Osteocyte (in vitro differentiated cells): ENCODE data around the gene ATP11A. TPM values are rescaled to one million over a fixed set of nuclear protein-coding genes. Genes with fewer than 3 reads are reported as not detected.

Source experiments
- DNase-seq: peaks from one replicate; pipeline ENCODE4 v3.0.0; 2021; ENCODE audit warnings: mixed read lengths; ENCODE audit not compliant: unreplicated experiment; ENCODE audit errors: extremely low spot score
- H3K27ac Mint-ChIP-seq: one replicate; pipeline ENCODE4 v1.8.0; 2021; ENCODE audit warnings: mild to moderate bottlenecking, mixed read lengths; ENCODE audit not compliant: unreplicated experiment
- H3K27me3 Mint-ChIP-seq: one replicate; pipeline ENCODE4 v1.8.0; 2021; ENCODE audit warnings: mixed read lengths; ENCODE audit not compliant: unreplicated experiment
- H3K36me3 Mint-ChIP-seq: one replicate; pipeline ENCODE4 v1.8.0; 2021; ENCODE audit warnings: mixed read lengths; ENCODE audit not compliant: unreplicated experiment
- H3K4me1 Mint-ChIP-seq: one replicate; pipeline ENCODE4 v1.8.0; 2021; ENCODE audit warnings: mixed read lengths; ENCODE audit not compliant: unreplicated experiment
- H3K4me3 Mint-ChIP-seq: one replicate; pipeline ENCODE4 v1.8.0; 2021; ENCODE audit warnings: mild to moderate bottlenecking, moderate library complexity, mixed read lengths; ENCODE audit not compliant: unreplicated experiment
- H3K9me3 Mint-ChIP-seq: one replicate; pipeline ENCODE4 v1.8.0; 2021; ENCODE audit warnings: mixed read lengths; ENCODE audit not compliant: unreplicated experiment
- CTCF ChIP-seq: fragments of 200-600 bp; sonication (generic); IDR thresholded peaks from 2 replicates; pipeline ENCODE4 v1.5.0; 2021; ENCODE audit warnings: antibody characterized with exemption, mild to moderate bottlenecking, moderate library complexity
- total RNA-seq: library from RNA; stranded (reverse); gene quantifications from 2 replicates; pipeline ENCODE4 v1.2.1, GENCODE V29; 2021

ATP11A gene
- total RNA-seq, 1 donor from 2014 or later = 15.7 TPM

GRCh38 chr13:112893207-112893569 lies 203.3 kb downstream of the ATP11A start:
- no peak for DNase-seq
- peak overlapping the region; percentile 42 for H3K4me3 Mint-ChIP-seq
- no peaks in the 10 kb centered on the region for H3K36me3 Mint-ChIP-seq
- peak overlapping the region; percentile 53 for H3K27ac Mint-ChIP-seq
- peaks cover 32% of the 10 kb centered on the region for H3K27me3 Mint-ChIP-seq
- no peaks in the 10 kb centered on the region for H3K9me3 Mint-ChIP-seq
- TF ChIP-seq CTCF = no peak
- peaks cover 12% of the 10 kb centered on the region for H3K4me1 Mint-ChIP-seq

DNA sequence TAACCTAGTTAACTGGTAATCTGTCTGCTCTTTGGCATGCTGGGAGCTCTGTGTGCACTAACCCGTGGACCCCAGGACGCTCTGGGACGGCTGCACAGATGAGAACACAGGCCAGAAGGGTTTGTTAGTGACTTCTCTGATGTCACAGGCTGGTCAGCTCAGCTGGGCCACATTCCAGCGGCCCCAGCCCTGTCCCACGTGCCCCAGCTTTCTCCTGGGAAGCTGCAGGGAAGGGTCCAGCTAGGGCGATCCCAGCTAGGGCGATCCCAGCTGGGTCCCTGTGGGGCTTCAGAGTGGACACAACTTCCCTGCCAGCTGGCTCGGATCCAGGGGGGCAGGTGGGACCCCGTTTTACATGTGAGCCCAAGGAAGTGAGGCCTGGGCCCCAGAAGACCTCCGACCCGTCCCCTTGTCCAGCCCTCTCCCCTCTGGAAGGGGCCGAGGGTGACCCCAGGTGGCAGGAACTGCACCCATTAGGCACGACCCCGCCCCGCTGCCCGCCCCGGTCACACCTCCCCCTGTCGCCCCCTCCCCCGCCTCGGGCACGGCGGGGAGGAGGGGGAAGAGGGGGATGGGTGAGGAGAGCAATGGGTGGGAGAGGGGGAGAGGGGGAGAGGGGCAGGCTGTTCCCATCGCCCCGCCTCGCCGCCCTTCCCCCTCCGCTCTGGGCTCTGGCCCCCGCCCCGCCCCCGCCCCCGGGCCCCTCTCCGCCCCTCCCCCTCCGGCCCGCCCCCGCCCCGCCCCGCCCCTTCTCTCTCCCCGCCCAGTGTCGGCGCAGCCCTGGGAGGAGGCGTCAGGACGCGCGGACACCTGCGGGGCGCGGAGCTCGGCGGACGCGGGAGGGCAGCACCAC lies 204.0 kb downstream of the ATP11A start:
- TF ChIP-seq CTCF = no peak
- Mint-ChIP-seq H3K4me3 (peak overlapping the region; percentile 42), H3K27me3 (peaks cover 32% of the 10 kb centered on the region), H3K4me1 (peaks cover 12% of the 10 kb centered on the region), H3K27ac (no peak overlapping the region), H3K36me3 (no peaks in the 10 kb centered on the region), H3K9me3 (no peaks in the 10 kb centered on the region)
- DNase-seq = no peak

DNA sequence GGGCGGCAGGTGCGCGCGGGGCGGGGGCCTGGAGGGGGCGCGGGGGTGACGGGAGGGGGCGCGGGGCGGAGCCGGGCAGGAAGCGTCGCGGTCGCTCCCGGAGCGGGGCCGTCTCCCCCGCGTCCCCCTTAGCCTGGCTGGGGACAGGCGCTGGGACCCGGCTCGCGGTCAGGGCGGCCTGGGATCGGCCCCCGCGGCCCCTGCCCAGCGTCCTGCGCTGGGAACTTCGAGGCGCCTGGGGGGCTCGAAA lies 204.5 kb downstream of the ATP11A start:
- Mint-ChIP-seq H3K27ac (no peak overlapping the region), H3K9me3 (no peaks in the 10 kb centered on the region), H3K36me3 (no peaks in the 10 kb centered on the region), H3K27me3 (peaks cover 32% of the 10 kb centered on the region), H3K4me3 (no peak overlapping the region), H3K4me1 (peaks cover 12% of the 10 kb centered on the region)
- no peak for DNase-seq
- no peak for TF ChIP-seq CTCF

GRCh38 chr13:112894673-112895481 lies 205.0 kb downstream of the ATP11A start:
- no peak for DNase-seq

More at GRCh38 chr13:112894673-112895481, 205.0 kb downstream of the ATP11A start:
- Mint-ChIP-seq H3K36me3 (no peaks in the 10 kb centered on the region), H3K27me3 (peaks cover 28% of the 10 kb centered on the region), H3K4me3 (peak overlapping the region; percentile 57), H3K4me1 (peaks cover 12% of the 10 kb centered on the region), H3K27ac (no peak overlapping the region), H3K9me3 (no peaks in the 10 kb centered on the region)
- TF ChIP-seq CTCF = no peak
